ENCODE results near the gene PLRG1.

- TF ChIP-seq, protein P1, sequence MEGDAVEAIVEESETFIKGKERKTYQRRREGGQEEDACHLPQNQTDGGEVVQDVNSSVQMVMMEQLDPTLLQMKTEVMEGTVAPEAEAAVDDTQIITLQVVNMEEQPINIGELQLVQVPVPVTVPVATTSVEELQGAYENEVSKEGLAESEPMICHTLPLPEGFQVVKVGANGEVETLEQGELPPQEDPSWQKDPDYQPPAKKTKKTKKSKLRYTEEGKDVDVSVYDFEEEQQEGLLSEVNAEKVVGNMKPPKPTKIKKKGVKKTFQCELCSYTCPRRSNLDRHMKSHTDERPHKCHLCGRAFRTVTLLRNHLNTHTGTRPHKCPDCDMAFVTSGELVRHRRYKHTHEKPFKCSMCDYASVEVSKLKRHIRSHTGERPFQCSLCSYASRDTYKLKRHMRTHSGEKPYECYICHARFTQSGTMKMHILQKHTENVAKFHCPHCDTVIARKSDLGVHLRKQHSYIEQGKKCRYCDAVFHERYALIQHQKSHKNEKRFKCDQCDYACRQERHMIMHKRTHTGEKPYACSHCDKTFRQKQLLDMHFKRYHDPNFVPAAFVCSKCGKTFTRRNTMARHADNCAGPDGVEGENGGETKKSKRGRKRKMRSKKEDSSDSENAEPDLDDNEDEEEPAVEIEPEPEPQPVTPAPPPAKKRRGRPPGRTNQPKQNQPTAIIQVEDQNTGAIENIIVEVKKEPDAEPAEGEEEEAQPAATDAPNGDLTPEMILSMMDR (IDR thresholded peaks at IDR 0.05), result no peak
- no peak for TF ChIP-seq POLR2A (IDR thresholded peaks at IDR 0.05)
These were observed 48.1 kb downstream of the PLRG1 start for GRCh38 chr4:154502111-154502510.

Measured in lower leg skin (tissue), 3 donors.